ENCODE data around the gene SHC2. TPM values are rescaled to one million over a fixed set of nuclear protein-coding genes. Genes with fewer than 3 reads are reported as not detected.

Gene SHC2
- total and polyA plus RNA-seq, 2 of the 13 experiments (the other 11 are each of a cell fraction or from before 2014, with no cell fraction given), result 9.0 to 18.3 TPM

DNA sequence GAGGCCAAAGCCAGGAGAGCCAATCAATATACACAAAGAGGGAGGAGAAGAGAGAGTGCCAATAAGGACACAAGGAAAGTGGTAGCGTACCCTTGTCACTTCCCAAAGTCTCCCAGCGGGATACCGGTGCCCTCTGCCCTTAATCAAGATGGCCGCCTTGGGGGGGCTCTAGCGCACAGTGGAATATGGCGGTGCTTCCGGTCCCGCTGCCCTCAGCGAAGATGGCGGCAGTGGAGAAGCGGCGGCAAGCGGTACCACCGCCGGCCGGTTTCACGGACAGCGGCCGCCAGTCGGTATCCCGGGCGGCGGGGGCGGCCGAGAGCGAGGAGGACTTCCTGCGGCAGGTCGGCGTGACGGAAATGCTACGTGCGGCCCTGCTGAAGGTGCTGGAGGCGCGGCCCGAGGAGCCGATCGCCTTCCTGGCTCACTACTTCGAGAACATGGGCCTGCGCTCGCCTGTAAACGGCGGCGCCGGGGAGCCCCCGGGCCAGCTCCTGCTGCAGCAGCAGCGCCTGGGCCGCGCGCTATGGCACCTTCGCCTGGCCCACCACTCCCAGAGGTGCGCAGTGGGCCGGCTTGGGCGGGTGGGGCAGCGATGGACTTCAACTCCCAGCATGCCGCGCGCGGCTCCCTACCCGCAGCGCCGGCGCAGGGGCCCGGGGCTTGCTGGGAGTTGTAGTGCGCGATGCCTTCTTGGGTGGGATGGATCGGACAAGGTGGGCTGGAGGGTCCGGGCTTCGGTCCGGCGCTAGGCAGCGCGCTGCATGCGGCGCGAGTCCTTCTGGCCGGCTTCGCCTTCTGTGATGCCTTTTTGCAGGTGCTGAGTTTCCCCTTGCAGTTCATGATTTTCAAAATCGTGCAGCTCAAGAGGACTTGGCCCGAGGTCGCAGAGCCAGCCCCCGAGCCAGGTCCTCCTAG is 46.7 kb upstream of the SHC2 start, which contains the start of gene TPGS1 (continued):
- TF ChIP-seq ZNF329 (CRISPR knock-in tag; IDR thresholded peaks at IDR 0.05; ENCODE audit: low read depth) (no peak), HMGXB4 (CRISPR knock-in tag; IDR thresholded peaks at IDR 0.05; ENCODE audit: borderline replicate concordance in 1 of 2, low read depth in 1 of 2) (peak in 1 of 2 experiments; percentile 33; a peak in 1 of 4 replicates), BORCS8-MEF2B (CRISPR knock-in tag; IDR thresholded peaks at IDR 0.05) (no peak), GATAD2A (CRISPR knock-in tag; IDR thresholded peaks at IDR 0.05) (no peak), RBM22 (optimal IDR thresholded peaks at IDR 0.05; ENCODE audit: low read length) (no peak), ZNF7 (CRISPR knock-in tag; IDR thresholded peaks at IDR 0.05) (no peak), ZNF670 (CRISPR knock-in tag; IDR thresholded peaks at IDR 0.05; ENCODE audit: borderline replicate concordance) (peak; percentile 33; the same call in 1 of the 2 replicates), CBX2 (IDR thresholded peaks at IDR 0.05; ENCODE audit: low read depth, low read length) (no peak), CBX2 (CRISPR knock-in tag; IDR thresholded peaks at IDR 0.05; ENCODE audit: low read depth) (no peak), YEATS2 (CRISPR knock-in tag; IDR thresholded peaks at IDR 0.05; ENCODE audit: borderline replicate concordance) (peak; percentile 59; the same call in 1 of the 2 replicates), ZNF354B (CRISPR knock-in tag; IDR thresholded peaks at IDR 0.05) (no peak), CAMTA2 (CRISPR knock-in tag; IDR thresholded peaks at IDR 0.05; ENCODE audit: borderline replicate concordance) (peak; percentile 80), ZNF891 (CRISPR knock-in tag; IDR thresholded peaks at IDR 0.05) (no peak), ZBTB8A (CRISPR knock-in tag; IDR thresholded peaks at IDR 0.05; ENCODE audit: borderline replicate concordance, low read depth) (no peak), GATAD1 (CRISPR knock-in tag; IDR thresholded peaks at IDR 0.05) (peak; percentile 92)
- TF ChIP-seq, protein P1, sequence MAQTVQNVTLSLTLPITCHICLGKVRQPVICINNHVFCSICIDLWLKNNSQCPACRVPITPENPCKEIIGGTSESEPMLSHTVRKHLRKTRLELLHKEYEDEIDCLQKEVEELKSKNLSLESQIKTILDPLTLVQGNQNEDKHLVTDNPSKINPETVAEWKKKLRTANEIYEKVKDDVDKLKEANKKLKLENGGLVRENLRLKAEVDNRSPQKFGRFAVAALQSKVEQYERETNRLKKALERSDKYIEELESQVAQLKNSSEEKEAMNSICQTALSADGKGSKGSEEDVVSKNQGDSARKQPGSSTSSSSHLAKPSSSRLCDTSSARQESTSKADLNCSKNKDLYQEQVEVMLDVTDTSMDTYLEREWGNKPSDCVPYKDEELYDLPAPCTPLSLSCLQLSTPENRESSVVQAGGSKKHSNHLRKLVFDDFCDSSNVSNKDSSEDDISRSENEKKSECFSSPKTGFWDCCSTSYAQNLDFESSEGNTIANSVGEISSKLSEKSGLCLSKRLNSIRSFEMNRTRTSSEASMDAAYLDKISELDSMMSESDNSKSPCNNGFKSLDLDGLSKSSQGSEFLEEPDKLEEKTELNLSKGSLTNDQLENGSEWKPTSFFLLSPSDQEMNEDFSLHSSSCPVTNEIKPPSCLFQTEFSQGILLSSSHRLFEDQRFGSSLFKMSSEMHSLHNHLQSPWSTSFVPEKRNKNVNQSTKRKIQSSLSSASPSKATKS (CRISPR knock-in tag; IDR thresholded peaks at IDR 0.05), result no peak
- TF ChIP-seq, protein P2, sequence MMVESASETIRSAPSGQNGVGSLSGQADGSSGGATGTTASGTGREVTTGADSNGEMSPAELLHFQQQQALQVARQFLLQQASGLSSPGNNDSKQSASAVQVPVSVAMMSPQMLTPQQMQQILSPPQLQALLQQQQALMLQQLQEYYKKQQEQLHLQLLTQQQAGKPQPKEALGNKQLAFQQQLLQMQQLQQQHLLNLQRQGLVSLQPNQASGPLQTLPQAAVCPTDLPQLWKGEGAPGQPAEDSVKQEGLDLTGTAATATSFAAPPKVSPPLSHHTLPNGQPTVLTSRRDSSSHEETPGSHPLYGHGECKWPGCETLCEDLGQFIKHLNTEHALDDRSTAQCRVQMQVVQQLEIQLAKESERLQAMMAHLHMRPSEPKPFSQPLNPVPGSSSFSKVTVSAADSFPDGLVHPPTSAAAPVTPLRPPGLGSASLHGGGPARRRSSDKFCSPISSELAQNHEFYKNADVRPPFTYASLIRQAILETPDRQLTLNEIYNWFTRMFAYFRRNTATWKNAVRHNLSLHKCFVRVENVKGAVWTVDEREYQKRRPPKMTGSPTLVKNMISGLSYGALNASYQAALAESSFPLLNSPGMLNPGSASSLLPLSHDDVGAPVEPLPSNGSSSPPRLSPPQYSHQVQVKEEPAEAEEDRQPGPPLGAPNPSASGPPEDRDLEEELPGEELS (CRISPR knock-in tag; IDR thresholded peaks at IDR 0.05), result no peak
- TF ChIP-seq, protein P3, sequence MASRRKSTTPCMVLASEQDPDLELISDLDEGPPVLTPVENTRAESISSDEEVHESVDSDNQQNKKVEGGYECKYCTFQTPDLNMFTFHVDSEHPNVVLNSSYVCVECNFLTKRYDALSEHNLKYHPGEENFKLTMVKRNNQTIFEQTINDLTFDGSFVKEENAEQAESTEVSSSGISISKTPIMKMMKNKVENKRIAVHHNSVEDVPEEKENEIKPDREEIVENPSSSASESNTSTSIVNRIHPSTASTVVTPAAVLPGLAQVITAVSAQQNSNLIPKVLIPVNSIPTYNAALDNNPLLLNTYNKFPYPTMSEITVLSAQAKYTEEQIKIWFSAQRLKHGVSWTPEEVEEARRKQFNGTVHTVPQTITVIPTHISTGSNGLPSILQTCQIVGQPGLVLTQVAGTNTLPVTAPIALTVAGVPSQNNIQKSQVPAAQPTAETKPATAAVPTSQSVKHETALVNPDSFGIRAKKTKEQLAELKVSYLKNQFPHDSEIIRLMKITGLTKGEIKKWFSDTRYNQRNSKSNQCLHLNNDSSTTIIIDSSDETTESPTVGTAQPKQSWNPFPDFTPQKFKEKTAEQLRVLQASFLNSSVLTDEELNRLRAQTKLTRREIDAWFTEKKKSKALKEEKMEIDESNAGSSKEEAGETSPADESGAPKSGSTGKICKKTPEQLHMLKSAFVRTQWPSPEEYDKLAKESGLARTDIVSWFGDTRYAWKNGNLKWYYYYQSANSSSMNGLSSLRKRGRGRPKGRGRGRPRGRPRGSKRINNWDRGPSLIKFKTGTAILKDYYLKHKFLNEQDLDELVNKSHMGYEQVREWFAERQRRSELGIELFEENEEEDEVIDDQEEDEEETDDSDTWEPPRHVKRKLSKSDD (CRISPR knock-in tag; IDR thresholded peaks at IDR 0.05; ENCODE audit: low read depth), result peak; percentile 95
- TF ChIP-seq, protein P4, sequence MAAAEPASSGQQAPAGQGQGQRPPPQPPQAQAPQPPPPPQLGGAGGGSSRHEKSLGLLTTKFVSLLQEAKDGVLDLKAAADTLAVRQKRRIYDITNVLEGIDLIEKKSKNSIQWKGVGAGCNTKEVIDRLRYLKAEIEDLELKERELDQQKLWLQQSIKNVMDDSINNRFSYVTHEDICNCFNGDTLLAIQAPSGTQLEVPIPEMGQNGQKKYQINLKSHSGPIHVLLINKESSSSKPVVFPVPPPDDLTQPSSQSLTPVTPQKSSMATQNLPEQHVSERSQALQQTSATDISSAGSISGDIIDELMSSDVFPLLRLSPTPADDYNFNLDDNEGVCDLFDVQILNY (CRISPR knock-in tag; conservative IDR thresholded peaks at IDR 0.05), result no peak
